ENCODE results near the gene MAGI3.

DNA sequence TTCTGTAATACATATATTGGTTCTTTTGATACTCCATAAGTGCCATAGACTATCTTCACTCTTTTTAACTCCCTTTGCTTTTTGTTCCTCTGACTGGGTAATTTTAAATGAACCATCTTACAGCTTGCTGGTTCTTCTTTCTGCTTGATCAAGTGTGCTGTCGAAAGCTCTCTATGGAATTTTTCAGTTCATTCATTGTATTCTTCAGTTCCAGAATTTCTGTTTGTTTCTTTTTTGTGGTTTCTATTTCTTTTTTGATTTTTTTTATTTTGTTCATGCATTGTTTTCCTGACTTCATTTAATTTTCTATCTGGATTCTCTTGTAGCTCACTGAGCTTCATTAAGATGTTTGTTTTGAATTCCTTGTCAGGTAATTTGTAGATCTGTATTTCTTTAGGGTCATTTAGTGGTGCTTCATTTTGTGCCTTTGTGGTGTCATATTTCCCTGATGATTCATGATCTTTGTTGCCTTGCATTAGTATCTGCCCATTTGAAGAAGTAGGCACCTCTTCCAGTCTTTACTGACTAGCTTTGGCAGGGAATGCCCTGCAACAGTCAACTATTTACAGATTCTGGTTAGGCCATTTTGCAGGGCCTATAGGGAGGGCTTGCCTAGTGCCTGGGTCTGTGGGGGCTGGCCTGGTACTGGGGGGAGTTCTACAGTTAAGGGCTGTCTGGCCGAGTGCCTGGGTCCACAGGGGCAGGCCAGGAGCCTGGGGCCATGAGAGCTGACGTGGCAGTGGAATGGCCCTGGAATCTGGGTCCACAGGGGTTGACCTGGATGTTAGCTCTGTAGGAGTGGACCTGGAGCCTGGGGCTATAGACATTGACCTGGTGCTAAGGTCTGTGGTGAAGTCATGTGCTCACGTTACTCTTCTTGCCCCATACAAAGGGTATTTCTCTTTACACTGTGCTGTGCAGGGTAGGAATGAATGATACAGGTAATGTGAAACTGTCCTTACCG lies 89.7 kb downstream of the MAGI3 start:
- TF ChIP-seq, protein P1, sequence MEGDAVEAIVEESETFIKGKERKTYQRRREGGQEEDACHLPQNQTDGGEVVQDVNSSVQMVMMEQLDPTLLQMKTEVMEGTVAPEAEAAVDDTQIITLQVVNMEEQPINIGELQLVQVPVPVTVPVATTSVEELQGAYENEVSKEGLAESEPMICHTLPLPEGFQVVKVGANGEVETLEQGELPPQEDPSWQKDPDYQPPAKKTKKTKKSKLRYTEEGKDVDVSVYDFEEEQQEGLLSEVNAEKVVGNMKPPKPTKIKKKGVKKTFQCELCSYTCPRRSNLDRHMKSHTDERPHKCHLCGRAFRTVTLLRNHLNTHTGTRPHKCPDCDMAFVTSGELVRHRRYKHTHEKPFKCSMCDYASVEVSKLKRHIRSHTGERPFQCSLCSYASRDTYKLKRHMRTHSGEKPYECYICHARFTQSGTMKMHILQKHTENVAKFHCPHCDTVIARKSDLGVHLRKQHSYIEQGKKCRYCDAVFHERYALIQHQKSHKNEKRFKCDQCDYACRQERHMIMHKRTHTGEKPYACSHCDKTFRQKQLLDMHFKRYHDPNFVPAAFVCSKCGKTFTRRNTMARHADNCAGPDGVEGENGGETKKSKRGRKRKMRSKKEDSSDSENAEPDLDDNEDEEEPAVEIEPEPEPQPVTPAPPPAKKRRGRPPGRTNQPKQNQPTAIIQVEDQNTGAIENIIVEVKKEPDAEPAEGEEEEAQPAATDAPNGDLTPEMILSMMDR (IDR thresholded peaks at IDR 0.05), result no peak
- TF ChIP-seq POLR2A (IDR thresholded peaks at IDR 0.05), result no peak
